ENCODE data around the gene KAT7. TPM values are rescaled to one million over a fixed set of nuclear protein-coding genes. Genes with fewer than 3 reads are reported as not detected.

The KAT7 gene
- polyA plus RNA-seq, 1 donor from 2014 or later: 31.0 TPM

- Histone ChIP-seq H3K27ac (ENCODE audit: low read length) (no peak overlapping the region), H3K27me3 (ENCODE audit: insufficient read depth, low read depth, low read length) (peaks cover 33% of the 10 kb centered on the region), H3K9ac (ENCODE audit: low read length) (no peak overlapping the region), H3F3A (ENCODE audit: insufficient read depth, low read length, poor library complexity, severe bottlenecking) (no peaks in the 10 kb centered on the region), H3K4me2 (ENCODE audit: low read length) (no peak overlapping the region), H3K9me3 (ENCODE audit: low read length) (no peaks in the 10 kb centered on the region), H3K79me2 (replicated peaks; ENCODE audit: insufficient read depth, low read length) (no peaks in the 10 kb centered on the region), H4K20me1 (ENCODE audit: insufficient read depth) (no peaks in the 10 kb centered on the region), H2AFZ (ENCODE audit: low read depth, low read length) (no peak overlapping the region), H3K9me2 (ENCODE audit: insufficient read depth, low read length) (no peaks in the 10 kb centered on the region), H3K4me3 (ENCODE audit: low read length) (peak overlapping the region; percentile 55), H3K36me3 (ENCODE audit: insufficient read depth, low read length) (no peaks in the 10 kb centered on the region)
- TF ChIP-seq EZH2 (IDR thresholded peaks at IDR 0.05; ENCODE audit: borderline replicate concordance, insufficient read depth, low read length, poor library complexity, severe bottlenecking): no peak
- TF ChIP-seq EP300 (conservative IDR thresholded peaks at IDR 0.05; ENCODE audit: poor library complexity, severe bottlenecking): no peak
- TF ChIP-seq CTCF (IDR thresholded peaks at IDR 0.05; ENCODE audit: poor library complexity, severe bottlenecking): no peak
- TF ChIP-seq REST (IDR thresholded peaks at IDR 0.05; ENCODE audit: borderline replicate concordance): no peak
- TF ChIP-seq RAD21 (conservative IDR thresholded peaks at IDR 0.05): no peak
- TF ChIP-seq POLR2AphosphoS5 (IDR thresholded peaks at IDR 0.05): no peak
- TF ChIP-seq MXI1 (conservative IDR thresholded peaks at IDR 0.05; ENCODE audit: poor library complexity, severe bottlenecking): no peak
- TF ChIP-seq SMC3 (conservative IDR thresholded peaks at IDR 0.05; ENCODE audit: poor library complexity): no peak
- TF ChIP-seq TAF1 (IDR thresholded peaks at IDR 0.05; ENCODE audit: low read depth): no peak
Measured at GRCh38 chr17:49850218-49850610, 61.7 kb downstream of the KAT7 start.

- Histone ChIP-seq H3K79me2 (replicated peaks; ENCODE audit: insufficient read depth, low read length) (no peaks in the 10 kb centered on the region), H3K9me3 (ENCODE audit: low read length) (no peaks in the 10 kb centered on the region), H3K9me2 (ENCODE audit: insufficient read depth, low read length) (no peaks in the 10 kb centered on the region), H3K36me3 (ENCODE audit: insufficient read depth, low read length) (no peaks in the 10 kb centered on the region), H3K27ac (ENCODE audit: low read length) (no peak overlapping the region), H3K4me3 (ENCODE audit: low read length) (peak overlapping the region; percentile 55), H3K9ac (ENCODE audit: low read length) (peak overlapping the region; percentile 12), H3K27me3 (ENCODE audit: insufficient read depth, low read depth, low read length) (peaks cover 33% of the 10 kb centered on the region), H3K4me2 (ENCODE audit: low read length) (no peak overlapping the region), H4K20me1 (ENCODE audit: insufficient read depth) (no peaks in the 10 kb centered on the region), H3F3A (ENCODE audit: insufficient read depth, low read length, poor library complexity, severe bottlenecking) (no peaks in the 10 kb centered on the region), H2AFZ (ENCODE audit: low read depth, low read length) (no peak overlapping the region)
- TF ChIP-seq CTCF (IDR thresholded peaks at IDR 0.05; ENCODE audit: poor library complexity, severe bottlenecking): no peak
- TF ChIP-seq RAD21 (conservative IDR thresholded peaks at IDR 0.05): no peak
- no peak for TF ChIP-seq REST (IDR thresholded peaks at IDR 0.05; ENCODE audit: borderline replicate concordance)
- no peak for TF ChIP-seq EP300 (conservative IDR thresholded peaks at IDR 0.05; ENCODE audit: poor library complexity, severe bottlenecking)
- no peak for TF ChIP-seq MXI1 (conservative IDR thresholded peaks at IDR 0.05; ENCODE audit: poor library complexity, severe bottlenecking)
- no peak for TF ChIP-seq SMC3 (conservative IDR thresholded peaks at IDR 0.05; ENCODE audit: poor library complexity)
- TF ChIP-seq TAF1 (IDR thresholded peaks at IDR 0.05; ENCODE audit: low read depth): no peak
- TF ChIP-seq POLR2AphosphoS5 (IDR thresholded peaks at IDR 0.05): no peak
- TF ChIP-seq EZH2 (IDR thresholded peaks at IDR 0.05; ENCODE audit: borderline replicate concordance, insufficient read depth, low read length, poor library complexity, severe bottlenecking): no peak
Measured at GRCh38 chr17:49850772-49851386, 62.4 kb downstream of the KAT7 start.
